GM12878 (cell line): Measurements from ENCODE around the gene ADGRD1. TPM values are rescaled to one million over a fixed set of nuclear protein-coding genes. Genes with fewer than 3 reads are reported as not detected.

Experiments used
- ATAC-seq: fragments of 200-7000 bp; cut with Tn5 transposase; 3 replicates; pipeline ENCODE4 v1.9.1; 2020; ENCODE audit warnings: mild to moderate bottlenecking, moderate library complexity
- BruUV-seq: library from RNA; stranded (reverse); fragments of 400-500 nt; replicated peaks from 2 replicates; lab custom pipeline; 2021; lab: Mats Ljungman, UMichigan
- CTCF ChIA-PET: fragments of 300-600 bp; sonication (Branson Sonifier 250); formaldehyde crosslinking; extraction: SDS; loops from one replicate; lab custom pipeline; 2021; ENCODE audit warnings: inconsistent platforms; lab: Yijun Ruan, JAX
- POLR2A ChIA-PET: fragments of 350-600 bp; formaldehyde crosslinking; extraction: SDS; loops from one replicate; lab custom pipeline; 2021; ENCODE audit warnings: inconsistent platforms; lab: Charles Lee
- RAD21 ChIA-PET: fragments of 300-600 bp; sonication (Branson Sonifier 250); formaldehyde crosslinking; loops from one replicate; lab custom pipeline; 2023; ENCODE audit warnings: antibody characterized with exemption; ENCODE audit not compliant: unreplicated experiment; lab: Charles Lee
- SMC1A ChIA-PET: fragments of 300-600 bp; sonication (Branson Sonifier 250); formaldehyde crosslinking; loops from one replicate; lab custom pipeline; 2023; ENCODE audit not compliant: unreplicated experiment, uncharacterized antibody; lab: Charles Lee
- DNase-seq: peaks from one replicate; pipeline ENCODE4 v3.0.0-alpha.2; 2011; ENCODE audit warnings: low read depth, low spot score
- FAIRE-seq: peaks from 3 replicates; lab custom pipeline; 2011; peaks lifted over from hg19 to GRCh38; lab: Jason Lieb, UNC
- H2AFZ ChIP-seq: 2 replicates; pipeline ENCODE4 v1.6.0; 2011; ENCODE audit warnings: low read depth, low read length, control low read depth; ENCODE audit not compliant: control insufficient read depth
- H3K27ac ChIP-seq: 2 replicates; pipeline ENCODE4 v1.5.1; 2011; ENCODE audit warnings: control low read depth; ENCODE audit not compliant: control insufficient read depth, insufficient read depth
- H3K27me3 ChIP-seq, 2 experiments: replicated peaks in 1 of 2; 2 replicates each; pipeline versions ENCODE4 v1.6.0 to v1.6.1; 2011; ENCODE audit warnings: low read length in 1 of 2; ENCODE audit not compliant: control insufficient read depth in 2 of 2, insufficient read depth in 2 of 2
- H3K36me3 ChIP-seq, 2 experiments: 2 replicates each; pipeline ENCODE4 v1.5.1; 2011; ENCODE audit warnings: low read length in 1 of 2; ENCODE audit not compliant: control insufficient read depth in 2 of 2, insufficient read depth in 2 of 2
- H3K4me1 ChIP-seq: 2 replicates; pipeline ENCODE4 v1.6.1; 2011; ENCODE audit warnings: mild to moderate bottlenecking, low read length, moderate library complexity, mixed read lengths; ENCODE audit not compliant: control insufficient read depth, insufficient read depth
- H3K4me2 ChIP-seq: 2 replicates; pipeline ENCODE4 v1.6.0; 2011; ENCODE audit warnings: control low read depth; ENCODE audit not compliant: control insufficient read depth, insufficient read depth
- H3K4me3 ChIP-seq: fragments of 200-600 bp; sonication (generic); 2 replicates; pipeline ENCODE4 v1.5.1; 2016
- H3K79me2 ChIP-seq: 2 replicates; pipeline ENCODE4 v1.6.0; 2011; ENCODE audit warnings: low read length; ENCODE audit not compliant: control insufficient read depth, insufficient read depth
- H3K9ac ChIP-seq: 2 replicates; pipeline ENCODE4 v1.8.0; 2011; ENCODE audit warnings: low read length, control low read depth, mixed read lengths; ENCODE audit not compliant: control insufficient read depth, insufficient read depth
- H3K9me3 ChIP-seq: replicated peaks from 3 replicates; pipeline ENCODE4 v1.5.1; 2011; ENCODE audit warnings: mild to moderate bottlenecking, low read length; ENCODE audit not compliant: control insufficient read depth, insufficient read depth
- H4K20me1 ChIP-seq: 2 replicates; pipeline ENCODE4 v1.6.0; 2011; ENCODE audit not compliant: control insufficient read depth, insufficient read depth
- BHLHE40 ChIP-seq, 2 experiments: fragments of 450-650 bp in 1 of 2; IDR thresholded peaks; 2 replicates each; pipeline ENCODE4 v1.6.1; 2011 to 2017; ENCODE audit warnings: low read depth in 2 of 2, borderline replicate concordance in 1 of 2, improper control_type of control experiment in 1 of 2, low read length in 1 of 2, mild to moderate bottlenecking in 1 of 2
- CEBPB ChIP-seq, 2 experiments: fragments of 150-350 bp in 1 of 2; IDR thresholded peaks; 2 replicates each; pipeline ENCODE4 v1.6.1; 2012 to 2014; ENCODE audit warnings: low read depth in 2 of 2, low read length in 2 of 2, borderline replicate concordance in 1 of 2, inconsistent platforms in 1 of 2
- DPF2 ChIP-seq: fragments of 450-650 bp; IDR thresholded peaks from 2 replicates; pipeline ENCODE4 v1.6.1; 2017; ENCODE audit warnings: mild to moderate bottlenecking
- HCFC1 ChIP-seq: fragments of 150-350 bp; IDR thresholded peaks from 2 replicates; pipeline ENCODE4 v1.6.1; 2014; ENCODE audit warnings: low read length
- IRF3 ChIP-seq: fragments of 450-650 bp; IDR thresholded peaks from 2 replicates; pipeline ENCODE4 v1.6.1; 2014; ENCODE audit warnings: mild to moderate bottlenecking
- IRF4 ChIP-seq: IDR thresholded peaks from 2 replicates; pipeline ENCODE4 v1.6.1; 2011; ENCODE audit warnings: low read depth, low read length
- JUND ChIP-seq: IDR thresholded peaks from 2 replicates; pipeline ENCODE4 v1.6.1; 2012; ENCODE audit warnings: low read depth, mild to moderate bottlenecking, low read length, improper control_type of control experiment, moderate library complexity
- LARP7 ChIP-seq: fragments of 450-650 bp; IDR thresholded peaks from 2 replicates; pipeline ENCODE4 v1.6.1; 2017; ENCODE audit warnings: mild to moderate bottlenecking
- NBN ChIP-seq: fragments of 450-650 bp; IDR thresholded peaks from 2 replicates; pipeline ENCODE4 v1.6.1; 2016
- NFYB ChIP-seq: IDR thresholded peaks from 2 replicates; pipeline ENCODE4 v1.6.1; 2011; ENCODE audit warnings: low read depth, mild to moderate bottlenecking, low read length, improper control_type of control experiment, moderate library complexity; ENCODE audit not compliant: insufficient read depth
- POU2F2 ChIP-seq: IDR thresholded peaks from 3 replicates; pipeline ENCODE4 v1.6.1; 2011; ENCODE audit warnings: low read depth, mild to moderate bottlenecking, low read length, borderline replicate concordance
- RB1 ChIP-seq: fragments of 450-650 bp; formaldehyde crosslinking; IDR thresholded peaks from 2 replicates; pipeline ENCODE4 v1.6.1; 2017; ENCODE audit warnings: mild to moderate bottlenecking, borderline replicate concordance
- RELA ChIP-seq: fragments of 450-650 bp; IDR thresholded peaks from 2 replicates; pipeline ENCODE4 v1.8.0; 2014; ENCODE audit warnings: borderline replicate concordance; ENCODE audit not compliant: partially characterized antibody
- RFX5 ChIP-seq: IDR thresholded peaks from 2 replicates; pipeline ENCODE4 v1.6.1; 2011; ENCODE audit warnings: low read depth, low read length, improper control_type of control experiment
- SMC3 ChIP-seq: IDR thresholded peaks from 2 replicates; pipeline ENCODE4 v1.6.1; 2011; ENCODE audit warnings: low read length, improper control_type of control experiment, borderline replicate concordance
- TCF12 ChIP-seq: IDR thresholded peaks from 2 replicates; pipeline ENCODE4 v1.6.1; 2011; ENCODE audit warnings: low read depth, mild to moderate bottlenecking, low read length
- YY1 ChIP-seq: IDR thresholded peaks from 2 replicates; pipeline ENCODE4 v1.6.1; 2011; ENCODE audit warnings: low read depth, mild to moderate bottlenecking, low read length
- WGBS: methylation state at CpG from one replicate; pipeline ENCODE4 v1.1.6; 2016; ENCODE audit warnings: low lambda C conversion rate; ENCODE audit not compliant: insufficient replicate concordance, insufficient coverage; ENCODE audit errors: missing lambda C conversion rate; 5-methylcytosine and 5-hydroxymethylcytosine counted together
- in situ Hi-C: fragments of 300-500 bp; cut with MboI; formaldehyde crosslinking; loops from 9 replicates; pipeline ENCODE4 v1.14.3; 2018; ENCODE audit warnings: mixed read lengths
- intact Hi-C: fragments of 100-400 bp; cut with micrococcal nuclease; formaldehyde crosslinking; loops from one replicate; pipeline ENCODE4 v1.14.2; 2022; ENCODE audit not compliant: unreplicated experiment
- polyA plus RNA-seq, 11 experiments: library from polyadenylated mRNA; depleted of rRNA in 4 of 11; unstranded in 6 of 11; stranded (reverse) in 5 of 11; fragments of >200 nt; fragmentation: Nextera tagmentation in 4 of 11; fragmentation: Illumina TruSeq in 1 of 11; extraction: Ambion mirVana in 4 of 11; extraction: Trizol in 1 of 11; gene quantifications; 1 replicate in 1 of 11; 2 replicates in 10 of 11; pipeline versions ENCODE4 v1.2.1 to v1.2.3, GENCODE V29; 2011 to 2016; ENCODE audit warnings: inconsistent platforms in 2 of 11, missing spikeins in 2 of 11, low read depth in 1 of 11
- total RNA-seq, 4 experiments: library from RNA; depleted of rRNA in 3 of 4; stranded (reverse); fragments of >200 nt in 3 of 4; fragmentation: Illumina TruSeq in 1 of 4; extraction: Trizol in 1 of 4; gene quantifications; 2 replicates each; pipeline versions ENCODE4 v1.2.1 to v1.2.3, GENCODE V29; 2013 to 2021
- TF ChIP-seq, protein P1 (sequence below), 3 experiments: IDR thresholded peaks in 2 of 3; conservative IDR thresholded peaks in 1 of 3; 2 replicates each; pipeline ENCODE4 v1.5.1; 2011; ENCODE audit warnings: low read depth in 3 of 3, low read length in 3 of 3, mild to moderate bottlenecking in 3 of 3, control low read depth in 2 of 3, moderate library complexity in 2 of 3, inconsistent platforms in 1 of 3, mixed read lengths in 1 of 3; ENCODE audit not compliant: control insufficient read depth in 2 of 3, insufficient read depth in 1 of 3; ENCODE audit errors: extremely low read depth in 1 of 3
- TF ChIP-seq, protein P2 (sequence below): IDR thresholded peaks from 2 replicates; pipeline ENCODE4 v1.6.1; 2012; ENCODE audit warnings: low read depth, low read length, improper control_type of control experiment

Gene ADGRD1
- total and polyA plus RNA-seq, 10 of the 15 experiments (the other 5 are each of a cell fraction or from before 2014, with no cell fraction given), result 0.15 to 12.7 (median 1.2) TPM

GRCh38 chr12:131104463-131105350 is 151.0 kb downstream of the ADGRD1 start:
- Histone ChIP-seq H3K27ac (no peak overlapping the region), H3K27me3 (no peaks in the 10 kb centered on the region), H3K4me3 (no peak overlapping the region), H3K4me2 (peak overlapping the region; percentile 22; the same call in 1 of the 2 replicates), H3K9ac (no peak overlapping the region), H3K79me2 (no peaks in the 10 kb centered on the region; the same call in 1 of the 2 replicates), H3K36me3 (no peaks in the 10 kb centered on the region), H3K4me1 (peaks cover 46% of the 10 kb centered on the region), H3K9me3 (no peaks in the 10 kb centered on the region; the same call in 2 of the 3 replicates), H4K20me1 (no peaks in the 10 kb centered on the region), H2AFZ (peak overlapping the region; percentile 56; the same call in 1 of the 2 replicates)
- in situ Hi-C loops, result loop anchor here (10.0 kb wide), 1 partner anchor 720 kb away; the partner anchor contains the start of gene MMP17
- CTCF ChIA-PET, result interaction anchor here (0.7 to 5.8 kb wide), 31 partner anchors 10 to 731 kb away, joined by 3 to 198 read pairs (median 4); no protein-coding TSS in a partner anchor
- FAIRE-seq (peak; percentile 54), ATAC-seq (peak; percentile 88), DNase-seq (no peak)
- no TSS peak for BruUV-seq
- POLR2A ChIA-PET, result interaction anchor here (2.0 to 3.8 kb wide), 2 partner anchors 12 to 27 kb away, joined by 8 to 16 read pairs; no protein-coding TSS in a partner anchor
- 34% methylated on average over 31 of the region's 32 CpGs for WGBS
- intact Hi-C loops, result loop anchor here (1.0 to 5.0 kb wide), 3 partner anchors 28 to 350 kb away; no protein-coding TSS in a partner anchor
- SMC1A ChIA-PET, result interaction anchor here (0.7 to 6.4 kb wide), 21 partner anchors 9 to 350 kb away, joined by 3 to 86 read pairs (median 5); partner anchors contain the start of gene ADGRD1
- RAD21 ChIA-PET, result interaction anchor here (0.7 to 4.5 kb wide), 25 partner anchors 9 to 731 kb away, joined by 3 to 101 read pairs (median 4); no protein-coding TSS in a partner anchor
- TF ChIP-seq YY1 (peak; percentile 58; the same call in 1 of the 2 replicates), SMC3 (peak; percentile 91), HCFC1 (no peak), NBN (no peak), RB1 (peak; percentile 62; the same call in 1 of the 2 replicates), IRF4 (0 out of 2 replicates have a peak, but pooled peaks have one; percentile 64), RELA (peak; percentile 22), TCF12 (peak; percentile 58; the same call in 1 of the 2 replicates), CEBPB (IDR thresholded peaks at IDR 0.05; ENCODE audit: borderline replicate concordance in 1 of 2, low read depth in 2 of 2, low read length in 2 of 2) (no peak), BHLHE40 (IDR thresholded peaks at IDR 0.05; ENCODE audit: borderline replicate concordance in 1 of 2, low read depth in 2 of 2, low read length in 1 of 2) (peak in 1 of 2 experiments; percentile 47; a peak in 1 of 4 replicates), POU2F2 (peak; percentile 37; the same call in 1 of the 3 replicates), NFYB (no peak), DPF2 (peak; percentile 18; the same call in 1 of the 2 replicates), RFX5 (no peak), LARP7 (peak; percentile 67; the same call in 1 of the 2 replicates), JUND (no peak), IRF3 (0 out of 2 replicates have a peak, but pooled peaks have one; percentile 19)
- TF ChIP-seq, protein P1, sequence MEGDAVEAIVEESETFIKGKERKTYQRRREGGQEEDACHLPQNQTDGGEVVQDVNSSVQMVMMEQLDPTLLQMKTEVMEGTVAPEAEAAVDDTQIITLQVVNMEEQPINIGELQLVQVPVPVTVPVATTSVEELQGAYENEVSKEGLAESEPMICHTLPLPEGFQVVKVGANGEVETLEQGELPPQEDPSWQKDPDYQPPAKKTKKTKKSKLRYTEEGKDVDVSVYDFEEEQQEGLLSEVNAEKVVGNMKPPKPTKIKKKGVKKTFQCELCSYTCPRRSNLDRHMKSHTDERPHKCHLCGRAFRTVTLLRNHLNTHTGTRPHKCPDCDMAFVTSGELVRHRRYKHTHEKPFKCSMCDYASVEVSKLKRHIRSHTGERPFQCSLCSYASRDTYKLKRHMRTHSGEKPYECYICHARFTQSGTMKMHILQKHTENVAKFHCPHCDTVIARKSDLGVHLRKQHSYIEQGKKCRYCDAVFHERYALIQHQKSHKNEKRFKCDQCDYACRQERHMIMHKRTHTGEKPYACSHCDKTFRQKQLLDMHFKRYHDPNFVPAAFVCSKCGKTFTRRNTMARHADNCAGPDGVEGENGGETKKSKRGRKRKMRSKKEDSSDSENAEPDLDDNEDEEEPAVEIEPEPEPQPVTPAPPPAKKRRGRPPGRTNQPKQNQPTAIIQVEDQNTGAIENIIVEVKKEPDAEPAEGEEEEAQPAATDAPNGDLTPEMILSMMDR (IDR thresholded peaks at IDR 0.05 in 2 of 3, conservative IDR thresholded peaks at IDR 0.05 in 1 of 3; ENCODE audit: control insufficient read depth in 2 of 3, extremely low read depth in 1 of 3, insufficient read depth in 1 of 3, low read depth in 3 of 3, low read length in 3 of 3), result peak; percentile 92 to 96 (median 95)
- TF ChIP-seq, protein P2, sequence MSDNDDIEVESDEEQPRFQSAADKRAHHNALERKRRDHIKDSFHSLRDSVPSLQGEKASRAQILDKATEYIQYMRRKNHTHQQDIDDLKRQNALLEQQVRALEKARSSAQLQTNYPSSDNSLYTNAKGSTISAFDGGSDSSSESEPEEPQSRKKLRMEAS, result 0 out of 2 replicates have a peak, but pooled peaks have one; percentile 31
